HEK293 (cell line): ENCODE results near the gene B4GALT5.

ENCODE experiments used
- BCL11A ChIP-seq: fragments of 450-650 bp; formaldehyde crosslinking; IDR thresholded peaks from 2 replicates; pipeline ENCODE4 v1.5.1; 2016; ENCODE audit warnings: low read depth, missing biosample characterization, missing genetic modification characterization
- EGR2 ChIP-seq: fragments of 450-650 bp; formaldehyde crosslinking; IDR thresholded peaks from 2 replicates; pipeline ENCODE4 v1.5.1; 2016; ENCODE audit warnings: low read depth, missing biosample characterization, missing genetic modification characterization
- GLI2 ChIP-seq: fragments of 450-650 bp; formaldehyde crosslinking; IDR thresholded peaks from 2 replicates; pipeline ENCODE4; 2017; ENCODE audit warnings: missing biosample characterization, missing genetic modification characterization, low read depth, borderline replicate concordance
- IKZF3 ChIP-seq: fragments of 450-650 bp; IDR thresholded peaks from 2 replicates; pipeline ENCODE4 v1.5.0; 2018; ENCODE audit warnings: missing biosample characterization, mild to moderate bottlenecking, missing genetic modification characterization, moderate library complexity
- KLF1 ChIP-seq: fragments of 450-650 bp; formaldehyde crosslinking; IDR thresholded peaks from 2 replicates; pipeline ENCODE4 v1.5.1; 2016; ENCODE audit warnings: missing biosample characterization, missing genetic modification characterization
- KLF17 ChIP-seq: fragments of 450-650 bp; formaldehyde crosslinking; IDR thresholded peaks from 2 replicates; pipeline ENCODE4 v1.5.1; 2016; ENCODE audit warnings: missing biosample characterization, missing genetic modification characterization
- PATZ1 ChIP-seq: fragments of 450-650 bp; formaldehyde crosslinking; IDR thresholded peaks from 2 replicates; pipeline ENCODE4 v1.5.1; 2016; ENCODE audit warnings: missing biosample characterization, missing genetic modification characterization
- RBAK ChIP-seq: fragments of 450-650 bp; formaldehyde crosslinking; IDR thresholded peaks from 2 replicates; pipeline ENCODE4 v1.5.1; 2016; ENCODE audit warnings: missing biosample characterization, missing genetic modification characterization
- ZFP3 ChIP-seq: fragments of 450-650 bp; formaldehyde crosslinking; IDR thresholded peaks from 2 replicates; pipeline ENCODE4 v1.5.1; 2016; ENCODE audit warnings: low read depth, missing biosample characterization, missing genetic modification characterization
- ZFP69B ChIP-seq: fragments of 450-650 bp; formaldehyde crosslinking; IDR thresholded peaks from 2 replicates; pipeline ENCODE4 v1.5.1; 2016; ENCODE audit warnings: missing biosample characterization, missing genetic modification characterization
- ZNF155 ChIP-seq: fragments of 450-650 bp; formaldehyde crosslinking; IDR thresholded peaks from 2 replicates; pipeline ENCODE4 v1.5.1; 2016; ENCODE audit warnings: missing biosample characterization, missing genetic modification characterization
- ZNF221 ChIP-seq: fragments of 450-650 bp; formaldehyde crosslinking; IDR thresholded peaks from 2 replicates; pipeline ENCODE4 v1.5.1; 2017; ENCODE audit warnings: missing biosample characterization, missing genetic modification characterization, borderline replicate concordance
- ZNF266 ChIP-seq: fragments of 450-650 bp; formaldehyde crosslinking; IDR thresholded peaks from 2 replicates; pipeline ENCODE4 v1.5.1; 2016; ENCODE audit warnings: missing biosample characterization, missing genetic modification characterization, low read depth
- ZNF280C ChIP-seq: fragments of 450-650 bp; formaldehyde crosslinking; IDR thresholded peaks from 2 replicates; pipeline ENCODE4 v1.5.1; 2016; ENCODE audit warnings: missing biosample characterization, missing genetic modification characterization
- ZNF391 ChIP-seq: fragments of 450-650 bp; formaldehyde crosslinking; IDR thresholded peaks from 2 replicates; pipeline ENCODE4 v1.5.1; 2016; ENCODE audit warnings: low read depth, missing biosample characterization, missing genetic modification characterization, borderline replicate concordance
- ZNF416 ChIP-seq: fragments of 450-650 bp; formaldehyde crosslinking; IDR thresholded peaks from 2 replicates; pipeline ENCODE4 v1.5.1; 2016; ENCODE audit warnings: missing biosample characterization, missing genetic modification characterization
- ZNF513 ChIP-seq: fragments of 450-650 bp; IDR thresholded peaks from 2 replicates; pipeline ENCODE4 v1.5.1; 2018; ENCODE audit warnings: missing biosample characterization, missing genetic modification characterization
- ZNF518A ChIP-seq: fragments of 450-650 bp; formaldehyde crosslinking; conservative IDR thresholded peaks from 2 replicates; pipeline ENCODE4 v1.5.1; 2016; ENCODE audit warnings: low read depth, missing biosample characterization, missing genetic modification characterization
- ZNF521 ChIP-seq: fragments of 450-650 bp; formaldehyde crosslinking; IDR thresholded peaks from 2 replicates; pipeline ENCODE4 v1.5.1; 2017; ENCODE audit warnings: missing biosample characterization, mild to moderate bottlenecking, missing genetic modification characterization
- ZNF548 ChIP-seq: fragments of 450-650 bp; formaldehyde crosslinking; IDR thresholded peaks from 2 replicates; pipeline ENCODE4 v1.5.1; 2016; ENCODE audit warnings: missing biosample characterization, missing genetic modification characterization
- ZNF610 ChIP-seq: fragments of 450-650 bp; formaldehyde crosslinking; IDR thresholded peaks from 2 replicates; pipeline ENCODE4 v1.5.1; 2016; ENCODE audit warnings: missing biosample characterization, missing genetic modification characterization, borderline replicate concordance
- ZNF660 ChIP-seq: fragments of 450-650 bp; IDR thresholded peaks from 2 replicates; pipeline ENCODE4 v1.5.1; 2018; ENCODE audit warnings: missing biosample characterization, mild to moderate bottlenecking, missing genetic modification characterization
- ZNF670 ChIP-seq: fragments of 450-650 bp; formaldehyde crosslinking; IDR thresholded peaks from 2 replicates; pipeline ENCODE4 v1.5.1; 2016; ENCODE audit warnings: missing biosample characterization, missing genetic modification characterization, low read depth
- ZNF677 ChIP-seq: fragments of 450-650 bp; IDR thresholded peaks from 2 replicates; pipeline ENCODE4 v1.5.0; 2018; ENCODE audit warnings: missing biosample characterization, mild to moderate bottlenecking, missing genetic modification characterization, moderate library complexity
- ZNF777 ChIP-seq: fragments of 450-650 bp; formaldehyde crosslinking; IDR thresholded peaks from 2 replicates; pipeline ENCODE4 v1.5.1; 2017; ENCODE audit warnings: missing biosample characterization, missing genetic modification characterization, borderline replicate concordance
- ZNF785 ChIP-seq: fragments of 450-650 bp; formaldehyde crosslinking; IDR thresholded peaks from 2 replicates; pipeline ENCODE4 v1.5.1; 2016; ENCODE audit warnings: missing biosample characterization, missing genetic modification characterization
- ZSCAN23 ChIP-seq: fragments of 450-650 bp; formaldehyde crosslinking; IDR thresholded peaks from 2 replicates; pipeline ENCODE4 v1.5.1; 2016; ENCODE audit warnings: missing biosample characterization, missing genetic modification characterization
- ZXDB ChIP-seq: fragments of 450-650 bp; formaldehyde crosslinking; IDR thresholded peaks from 2 replicates; pipeline ENCODE4 v1.5.1; 2016; ENCODE audit warnings: missing biosample characterization, missing genetic modification characterization

B4GALT5 gene

GRCh38 chr20:49713753-49714712, at the start of gene B4GALT5 (continued):
- TF ChIP-seq ZNF513 (tag by site-specific recombination) (no peak), ZNF266 (tag by site-specific recombination) (no peak), GLI2 (tag by site-specific recombination) (no peak), ZNF521 (tag by site-specific recombination) (no peak), ZXDB (tag by site-specific recombination) (peak; percentile 66), ZFP69B (no peak; the same call in 1 of the 2 replicates), PATZ1 (peak; percentile 44; the same call in 1 of the 2 replicates), ZNF677 (tag by site-specific recombination) (no peak), ZNF280C (no peak), RBAK (tag by site-specific recombination) (no peak), ZNF785 (no peak), ZNF777 (tag by site-specific recombination) (no peak), ZFP3 (tag by site-specific recombination) (no peak), ZNF610 (tag by site-specific recombination) (no peak), KLF1 (tag by site-specific recombination) (peak; percentile 60), ZNF221 (no peak), ZNF548 (no peak), ZNF391 (no peak), ZNF155 (tag by site-specific recombination) (no peak), EGR2 (tag by site-specific recombination) (no peak), ZNF670 (tag by site-specific recombination) (no peak), KLF17 (tag by site-specific recombination) (peak; percentile 50; the same call in 1 of the 2 replicates), ZNF416 (tag by site-specific recombination) (no peak), ZNF660 (no peak; the same call in 1 of the 2 replicates), IKZF3 (peak; percentile 66), ZNF518A (no peak), ZSCAN23 (tag by site-specific recombination) (no peak), BCL11A (tag by site-specific recombination) (no peak)
